Measurements from ENCODE around the gene LTA4H.

GRCh38 chr12:95963096-95963495, 72.3 kb downstream of the LTA4H start:
- TF ChIP-seq YY1 (IDR thresholded peaks at IDR 0.05; ENCODE audit: insufficient read depth, insufficient read length) (no peak), ZNF274 (IDR thresholded peaks at IDR 0.05; ENCODE audit: low read depth, low read length) (no peak)

All from NT2/D1 (cell line).